Measurements from ENCODE around the gene ANLN.

DNA sequence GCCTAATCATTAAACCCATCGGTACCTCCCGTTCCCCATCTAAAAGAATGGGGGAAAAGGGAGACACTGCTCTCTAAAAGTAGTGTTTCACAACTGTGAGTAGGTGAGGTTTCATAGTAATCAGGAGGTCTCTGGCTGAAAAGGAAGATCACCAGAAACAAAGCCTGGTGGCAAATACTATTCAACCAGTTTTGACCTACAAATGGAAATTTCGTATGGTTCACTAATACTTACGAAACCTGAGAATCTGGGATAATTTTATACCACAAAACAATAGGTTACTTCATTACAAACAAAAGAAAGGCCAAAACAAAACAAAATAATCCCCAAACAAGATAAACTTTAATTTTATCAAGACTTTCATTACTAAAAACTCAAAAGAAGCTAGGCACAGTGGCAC is 28.4 kb upstream of the ANLN start:
- TF ChIP-seq, protein P1, sequence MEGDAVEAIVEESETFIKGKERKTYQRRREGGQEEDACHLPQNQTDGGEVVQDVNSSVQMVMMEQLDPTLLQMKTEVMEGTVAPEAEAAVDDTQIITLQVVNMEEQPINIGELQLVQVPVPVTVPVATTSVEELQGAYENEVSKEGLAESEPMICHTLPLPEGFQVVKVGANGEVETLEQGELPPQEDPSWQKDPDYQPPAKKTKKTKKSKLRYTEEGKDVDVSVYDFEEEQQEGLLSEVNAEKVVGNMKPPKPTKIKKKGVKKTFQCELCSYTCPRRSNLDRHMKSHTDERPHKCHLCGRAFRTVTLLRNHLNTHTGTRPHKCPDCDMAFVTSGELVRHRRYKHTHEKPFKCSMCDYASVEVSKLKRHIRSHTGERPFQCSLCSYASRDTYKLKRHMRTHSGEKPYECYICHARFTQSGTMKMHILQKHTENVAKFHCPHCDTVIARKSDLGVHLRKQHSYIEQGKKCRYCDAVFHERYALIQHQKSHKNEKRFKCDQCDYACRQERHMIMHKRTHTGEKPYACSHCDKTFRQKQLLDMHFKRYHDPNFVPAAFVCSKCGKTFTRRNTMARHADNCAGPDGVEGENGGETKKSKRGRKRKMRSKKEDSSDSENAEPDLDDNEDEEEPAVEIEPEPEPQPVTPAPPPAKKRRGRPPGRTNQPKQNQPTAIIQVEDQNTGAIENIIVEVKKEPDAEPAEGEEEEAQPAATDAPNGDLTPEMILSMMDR (IDR thresholded peaks at IDR 0.05 in 2 of 3, conservative IDR thresholded peaks at IDR 0.05 in 1 of 3; ENCODE audit: borderline replicate concordance in 1 of 3, insufficient read depth in 1 of 3, low read depth in 2 of 3, low read length in 2 of 3) = no peak
- TF ChIP-seq, protein P2, sequence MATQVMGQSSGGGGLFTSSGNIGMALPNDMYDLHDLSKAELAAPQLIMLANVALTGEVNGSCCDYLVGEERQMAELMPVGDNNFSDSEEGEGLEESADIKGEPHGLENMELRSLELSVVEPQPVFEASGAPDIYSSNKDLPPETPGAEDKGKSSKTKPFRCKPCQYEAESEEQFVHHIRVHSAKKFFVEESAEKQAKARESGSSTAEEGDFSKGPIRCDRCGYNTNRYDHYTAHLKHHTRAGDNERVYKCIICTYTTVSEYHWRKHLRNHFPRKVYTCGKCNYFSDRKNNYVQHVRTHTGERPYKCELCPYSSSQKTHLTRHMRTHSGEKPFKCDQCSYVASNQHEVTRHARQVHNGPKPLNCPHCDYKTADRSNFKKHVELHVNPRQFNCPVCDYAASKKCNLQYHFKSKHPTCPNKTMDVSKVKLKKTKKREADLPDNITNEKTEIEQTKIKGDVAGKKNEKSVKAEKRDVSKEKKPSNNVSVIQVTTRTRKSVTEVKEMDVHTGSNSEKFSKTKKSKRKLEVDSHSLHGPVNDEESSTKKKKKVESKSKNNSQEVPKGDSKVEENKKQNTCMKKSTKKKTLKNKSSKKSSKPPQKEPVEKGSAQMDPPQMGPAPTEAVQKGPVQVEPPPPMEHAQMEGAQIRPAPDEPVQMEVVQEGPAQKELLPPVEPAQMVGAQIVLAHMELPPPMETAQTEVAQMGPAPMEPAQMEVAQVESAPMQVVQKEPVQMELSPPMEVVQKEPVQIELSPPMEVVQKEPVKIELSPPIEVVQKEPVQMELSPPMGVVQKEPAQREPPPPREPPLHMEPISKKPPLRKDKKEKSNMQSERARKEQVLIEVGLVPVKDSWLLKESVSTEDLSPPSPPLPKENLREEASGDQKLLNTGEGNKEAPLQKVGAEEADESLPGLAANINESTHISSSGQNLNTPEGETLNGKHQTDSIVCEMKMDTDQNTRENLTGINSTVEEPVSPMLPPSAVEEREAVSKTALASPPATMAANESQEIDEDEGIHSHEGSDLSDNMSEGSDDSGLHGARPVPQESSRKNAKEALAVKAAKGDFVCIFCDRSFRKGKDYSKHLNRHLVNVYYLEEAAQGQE (IDR thresholded peaks at IDR 0.05; ENCODE audit: low read depth) = no peak
- no peak for TF ChIP-seq EZH2phosphoT487 (IDR thresholded peaks at IDR 0.05; ENCODE audit: borderline replicate concordance)
- TF ChIP-seq EZH2 (IDR thresholded peaks at IDR 0.05) = no peak
- TF ChIP-seq, protein P3, sequence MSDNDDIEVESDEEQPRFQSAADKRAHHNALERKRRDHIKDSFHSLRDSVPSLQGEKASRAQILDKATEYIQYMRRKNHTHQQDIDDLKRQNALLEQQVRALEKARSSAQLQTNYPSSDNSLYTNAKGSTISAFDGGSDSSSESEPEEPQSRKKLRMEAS (IDR thresholded peaks at IDR 0.05) = no peak
- no peak for TF ChIP-seq POLR2AphosphoS5 (IDR thresholded peaks at IDR 0.05; ENCODE audit: low read depth, low read length)
- no peak for TF ChIP-seq POLR2A (IDR thresholded peaks at IDR 0.05; ENCODE audit: borderline replicate concordance, extremely low read depth, insufficient read depth, insufficient read length)
- TF ChIP-seq TCF7L2 (IDR thresholded peaks at IDR 0.05; ENCODE audit: borderline replicate concordance, extremely low read depth, insufficient read depth, insufficient read length) = no peak
- no peak for TF ChIP-seq YY1 (IDR thresholded peaks at IDR 0.05; ENCODE audit: extremely low read depth, insufficient replicate concordance, low read depth, low read length)
